Thoracic aorta (tissue), 2 donors: ENCODE data around the gene SLC6A6. TPM values are rescaled to one million over a fixed set of nuclear protein-coding genes. Genes with fewer than 3 reads are reported as not detected.

Source experiments
- ATAC-seq: fragments of 150-250 bp; one replicate; pipeline ENCODE4 v1.8.0; 2017; ENCODE audit warnings: low read depth; ENCODE audit not compliant: insufficient number of reproducible peaks, low FRiP score
- DNase-seq: peaks from one replicate; pipeline ENCODE4 v3.0.0-alpha.2; 2020; ENCODE audit warnings: low spot score
- H3K27ac ChIP-seq, 2 donors: fragments of 200-600 bp; sonication (generic); 1 replicate in 1 of 2; 2 replicates in 1 of 2; pipeline ENCODE4 v1.5.1; 2016; ENCODE audit warnings: mild to moderate bottlenecking in 2 of 2, moderate library complexity in 2 of 2
- H3K27me3 ChIP-seq: fragments of 200-600 bp; sonication (generic); replicated peaks from 2 replicates; pipeline ENCODE4 v1.6.0; 2016; ENCODE audit warnings: mild to moderate bottlenecking; ENCODE audit not compliant: insufficient read depth
- H3K36me3 ChIP-seq: fragments of 200-600 bp; sonication (generic); one replicate; pipeline ENCODE4 v1.5.1; 2016
- H3K4me1 ChIP-seq, 2 donors: fragments of 200-600 bp; sonication (generic); 1 replicate in 1 of 2; 2 replicates in 1 of 2; pipeline versions ENCODE4 v1.5.1 to v1.6.0; 2016; ENCODE audit warnings: low read depth in 2 of 2, mild to moderate bottlenecking in 1 of 2; ENCODE audit not compliant: control insufficient read depth in 1 of 2
- H3K4me3 ChIP-seq: fragments of 200-600 bp; sonication (generic); 2 replicates; pipeline ENCODE4 v1.5.1; 2016; ENCODE audit warnings: mild to moderate bottlenecking
- H3K9me3 ChIP-seq: fragments of 200-600 bp; sonication (generic); 2 replicates; pipeline ENCODE4 v1.5.1; 2016
- CTCF ChIP-seq: fragments of 200-600 bp; sonication (generic); IDR thresholded peaks from one replicate; pipeline ENCODE4 v1.5.1; 2019; ENCODE audit warnings: antibody characterized with exemption
- total RNA-seq, 2 donors: library from RNA; depleted of rRNA; stranded (reverse); fragments of >200 nt; gene quantifications; one replicate each; pipeline versions ENCODE4 v1.1.0 to v1.2.3, GENCODE V29; 2016

Gene SLC6A6
- total RNA-seq, 2 donors from 2014 or later, result 33.5 to 45.5 TPM

- H3K9me3 ChIP-seq, result no peaks in the 10 kb centered on the region
- no peak for ATAC-seq
- TF ChIP-seq CTCF, result no peak
- no peaks in the 10 kb centered on the region for H3K27me3 ChIP-seq
- H3K4me1 ChIP-seq, result peaks cover 19 to 50% of the 10 kb centered on the region in 2 donors
- peak overlapping the region; percentile 38 for H3K4me3 ChIP-seq
- peaks cover 8% of the 10 kb centered on the region for H3K36me3 ChIP-seq
- peak overlapping the region; percentile 87 to 90 for H3K27ac ChIP-seq
- DNase-seq, result no peak
Observed at GRCh38 chr3:14451844-14452739, 49.7 kb downstream of the SLC6A6 start.

GRCh38 chr3:14452740-14453710 is 50.6 kb downstream of the SLC6A6 start:
- DNase-seq, result peak; percentile 83
- peak; percentile 30 for TF ChIP-seq CTCF
- Histone ChIP-seq H3K36me3 (no peaks in the 10 kb centered on the region), H3K27ac (peak overlapping the region; percentile 87 to 90), H3K4me1 (peaks cover 19 to 50% of the 10 kb centered on the region in 2 donors), H3K9me3 (no peaks in the 10 kb centered on the region), H3K4me3 (peak overlapping the region; percentile 38), H3K27me3 (no peaks in the 10 kb centered on the region)
- peak; percentile 84 for ATAC-seq

- no peak for TF ChIP-seq CTCF
- Histone ChIP-seq H3K4me1 (peaks cover 19 to 47% of the 10 kb centered on the region in 2 donors), H3K27ac (peak overlapping the region; percentile 74 to 90), H3K4me3 (no peak overlapping the region), H3K9me3 (no peaks in the 10 kb centered on the region), H3K36me3 (no peaks in the 10 kb centered on the region), H3K27me3 (no peaks in the 10 kb centered on the region)
- DNase-seq (no peak), ATAC-seq (no peak)
Observed at GRCh38 chr3:14453876-14454638, 51.7 kb downstream of the SLC6A6 start.

- Histone ChIP-seq H3K36me3 (no peaks in the 10 kb centered on the region), H3K9me3 (no peaks in the 10 kb centered on the region), H3K27me3 (no peaks in the 10 kb centered on the region), H3K4me1 (peaks cover 19 to 45% of the 10 kb centered on the region in 2 donors), H3K4me3 (no peak overlapping the region), H3K27ac (peak overlapping the region in 1 of 2 donors; percentile 74)
- no peak for TF ChIP-seq CTCF
- no peak for ATAC-seq
- DNase-seq, result no peak
Observed at GRCh38 chr3:14454639-14455310, 52.4 kb downstream of the SLC6A6 start.
